Neutrophil (primary cell): ENCODE results near the gene ALDH5A1.

Experiments used
- H3K27ac ChIP-seq: fragments of 200-600 bp; sonication (generic); 2 replicates; pipeline ENCODE4 v1.5.1; 2016; ENCODE audit warnings: mild to moderate bottlenecking, moderate library complexity
- H3K27me3 ChIP-seq: fragments of 200-600 bp; sonication (generic); 2 replicates; pipeline ENCODE4 v1.6.0; 2016; ENCODE audit warnings: mild to moderate bottlenecking
- H3K36me3 ChIP-seq: fragments of 200-600 bp; sonication (generic); 2 replicates; pipeline ENCODE4 v1.5.1; 2017
- H3K4me1 ChIP-seq, 2 experiments: fragments of 200-600 bp in 1 of 2; sonication (generic) in 1 of 2; 1 replicate in 1 of 2; 2 replicates in 1 of 2; pipeline versions ENCODE4 v1.5.1 to v1.6.1; 2013 to 2016; ENCODE audit warnings: low read depth in 1 of 2, low read length in 1 of 2, mild to moderate bottlenecking in 1 of 2, moderate library complexity in 1 of 2; ENCODE audit not compliant: control insufficient read depth in 1 of 2, insufficient read depth in 1 of 2
- H3K4me3 ChIP-seq, 2 experiments: fragments of 200-600 bp in 1 of 2; sonication (generic) in 1 of 2; 1 replicate in 1 of 2; 2 replicates in 1 of 2; pipeline ENCODE4 v1.5.1; 2013 to 2016; ENCODE audit warnings: low read depth in 1 of 2, low read length in 1 of 2, mild to moderate bottlenecking in 1 of 2, moderate library complexity in 1 of 2
- H3K9me3 ChIP-seq: fragments of 200-600 bp; sonication (generic); 2 replicates; pipeline ENCODE4 v1.5.1; 2016
- CTCF ChIP-seq: fragments of 200-600 bp; sonication (generic); IDR thresholded peaks from 2 replicates; pipeline ENCODE4 v1.5.1; 2016; ENCODE audit warnings: antibody characterized with exemption

The ALDH5A1 gene

GRCh38 chr6:24537771-24538385 is 43.1 kb downstream of the ALDH5A1 start:
- TF ChIP-seq CTCF, result no peak
- H3K9me3 ChIP-seq, result no peaks in the 10 kb centered on the region
- H3K36me3 ChIP-seq, result no peaks in the 10 kb centered on the region
- no peaks in the 10 kb centered on the region for H3K4me1 ChIP-seq
- H3K27me3 ChIP-seq, result no peaks in the 10 kb centered on the region
- no peak overlapping the region for H3K27ac ChIP-seq
- H3K4me3 ChIP-seq, result no peak overlapping the region

GRCh38 chr6:24539416-24539815 is 44.6 kb downstream of the ALDH5A1 start:
- Histone ChIP-seq H3K27ac (no peak overlapping the region), H3K4me3 (no peak overlapping the region), H3K36me3 (no peaks in the 10 kb centered on the region), H3K27me3 (no peaks in the 10 kb centered on the region), H3K9me3 (no peaks in the 10 kb centered on the region), H3K4me1 (no peaks in the 10 kb centered on the region)
- TF ChIP-seq CTCF, result no peak

GRCh38 chr6:24540197-24540596 is 45.4 kb downstream of the ALDH5A1 start:
- Histone ChIP-seq H3K27me3 (no peaks in the 10 kb centered on the region), H3K36me3 (no peaks in the 10 kb centered on the region)

GRCh38 chr6:24543683-24544082 is 48.9 kb downstream of the ALDH5A1 start:
- no peaks in the 10 kb centered on the region for H3K4me1 ChIP-seq
- TF ChIP-seq CTCF, result no peak
- H3K4me3 ChIP-seq, result no peak overlapping the region
- no peaks in the 10 kb centered on the region for H3K9me3 ChIP-seq
- no peaks in the 10 kb centered on the region for H3K36me3 ChIP-seq
- H3K27ac ChIP-seq, result no peak overlapping the region
- H3K27me3 ChIP-seq, result peaks cover 25% of the 10 kb centered on the region

More at GRCh38 chr6:24540197-24540596, 45.4 kb downstream of the ALDH5A1 start:
- no peak overlapping the region for H3K27ac ChIP-seq
- no peaks in the 10 kb centered on the region for H3K4me1 ChIP-seq
- no peak for TF ChIP-seq CTCF
- H3K9me3 ChIP-seq, result no peaks in the 10 kb centered on the region
- H3K4me3 ChIP-seq, result no peak overlapping the region

GRCh38 chr6:24545183-24545582 is 50.4 kb downstream of the ALDH5A1 start:
- TF ChIP-seq CTCF, result no peak
- Histone ChIP-seq H3K27me3 (peaks cover 25% of the 10 kb centered on the region), H3K4me1 (no peaks in the 10 kb centered on the region), H3K27ac (no peak overlapping the region), H3K4me3 (no peak overlapping the region), H3K36me3 (no peaks in the 10 kb centered on the region), H3K9me3 (no peaks in the 10 kb centered on the region)
